GM19397 (cell line): ENCODE results near the gene LIPG.
"Not testable (repeated sequence)": the region's sequence is repeated elsewhere in the genome, so short reads cannot be mapped to it uniquely, and the experiment has no call there.

Experiments used
- ATAC-seq: cut with Tn5 transposase; IDR thresholded peaks from one replicate; pipeline ENCODE4 v1.9.1; 2021; ENCODE audit warnings: mild to moderate bottlenecking, moderate library complexity; ENCODE audit not compliant: unreplicated experiment

LIPG gene

DNA sequence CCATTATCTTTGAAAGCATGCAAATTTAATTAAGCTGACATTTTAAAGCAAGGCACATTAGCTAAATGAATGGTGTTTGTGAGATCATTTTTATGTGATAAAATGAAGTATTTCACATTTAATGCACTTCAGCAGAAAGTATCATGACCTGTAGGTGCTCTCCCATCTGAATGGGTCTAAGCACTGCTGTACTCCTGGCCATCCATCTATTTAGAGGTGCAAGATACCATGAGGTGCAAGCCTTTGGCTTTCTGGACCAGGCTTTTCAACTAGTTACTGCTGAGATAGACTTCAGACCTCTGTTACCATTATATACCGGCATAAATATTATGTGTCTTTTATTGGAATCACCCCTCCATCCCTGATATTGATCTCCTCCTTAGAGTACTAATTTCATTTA is 15.6 kb upstream of the LIPG start:
- no peak for ATAC-seq

DNA sequence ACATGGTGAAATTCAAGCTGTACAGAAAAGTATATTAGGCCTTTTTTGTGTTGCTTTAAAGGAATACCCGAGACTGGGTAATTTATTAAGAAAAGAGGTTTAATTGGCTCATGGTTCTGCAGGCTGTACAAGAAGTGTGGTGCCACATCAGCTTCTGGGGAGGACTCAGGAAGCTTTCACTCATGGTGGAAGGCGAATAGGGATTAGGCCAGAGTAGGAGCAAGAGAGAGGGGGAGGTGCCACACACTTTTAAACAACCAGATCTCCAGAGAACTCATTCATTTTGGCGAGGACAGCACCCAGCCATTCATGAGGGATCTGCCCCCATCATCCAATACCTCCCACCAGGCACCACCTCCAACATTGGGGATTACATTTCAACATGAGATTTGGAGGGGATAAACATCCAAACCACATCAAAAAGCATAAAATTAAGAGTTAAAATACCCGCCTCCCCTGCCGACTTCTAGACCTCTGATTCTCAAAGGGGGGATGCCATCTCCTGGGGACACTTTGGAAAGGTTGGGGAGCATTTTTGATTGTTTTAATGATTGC is 15.1 kb upstream of the LIPG start:
- no peak for ATAC-seq

DNA sequence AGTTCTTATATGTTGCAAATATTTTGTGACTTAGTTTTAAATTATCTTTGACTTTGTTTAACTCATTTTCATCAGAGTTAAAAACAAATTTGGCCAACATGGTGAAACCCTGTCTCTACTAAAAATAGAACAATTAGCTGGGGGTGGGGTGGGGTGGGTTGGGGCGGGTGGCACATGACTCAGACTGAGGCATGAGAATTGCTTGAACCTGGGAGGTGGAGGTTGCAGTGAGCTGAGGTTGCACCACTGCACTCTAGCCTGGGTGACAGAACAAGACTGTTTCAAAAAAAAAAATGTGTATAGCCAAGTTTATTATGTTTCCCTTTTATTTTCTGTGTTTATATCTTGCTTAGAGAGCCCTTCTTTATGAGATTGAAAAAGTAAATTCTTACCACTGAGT is 14.2 kb upstream of the LIPG start:
- ATAC-seq, result no peak

DNA sequence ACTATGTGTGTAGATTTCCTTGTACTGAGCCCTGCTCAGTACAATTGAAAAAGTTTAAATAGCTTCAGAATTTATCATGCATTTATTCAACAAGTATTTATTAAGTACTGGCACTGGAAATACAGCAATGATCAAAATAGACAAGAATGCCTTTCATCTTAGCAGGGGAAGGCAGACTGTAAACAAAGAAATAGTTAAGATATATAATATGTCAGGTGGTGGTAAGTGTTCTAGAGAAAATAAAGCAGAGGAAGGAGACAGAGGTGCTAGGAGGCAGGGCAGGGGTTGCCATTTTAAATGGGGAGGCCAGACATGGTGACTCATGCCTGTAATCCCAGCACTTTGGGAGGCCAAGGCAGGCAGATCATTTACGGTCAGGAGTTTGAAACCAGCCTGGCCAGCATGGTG is 13.6 kb upstream of the LIPG start:
- ATAC-seq, result no peak

DNA sequence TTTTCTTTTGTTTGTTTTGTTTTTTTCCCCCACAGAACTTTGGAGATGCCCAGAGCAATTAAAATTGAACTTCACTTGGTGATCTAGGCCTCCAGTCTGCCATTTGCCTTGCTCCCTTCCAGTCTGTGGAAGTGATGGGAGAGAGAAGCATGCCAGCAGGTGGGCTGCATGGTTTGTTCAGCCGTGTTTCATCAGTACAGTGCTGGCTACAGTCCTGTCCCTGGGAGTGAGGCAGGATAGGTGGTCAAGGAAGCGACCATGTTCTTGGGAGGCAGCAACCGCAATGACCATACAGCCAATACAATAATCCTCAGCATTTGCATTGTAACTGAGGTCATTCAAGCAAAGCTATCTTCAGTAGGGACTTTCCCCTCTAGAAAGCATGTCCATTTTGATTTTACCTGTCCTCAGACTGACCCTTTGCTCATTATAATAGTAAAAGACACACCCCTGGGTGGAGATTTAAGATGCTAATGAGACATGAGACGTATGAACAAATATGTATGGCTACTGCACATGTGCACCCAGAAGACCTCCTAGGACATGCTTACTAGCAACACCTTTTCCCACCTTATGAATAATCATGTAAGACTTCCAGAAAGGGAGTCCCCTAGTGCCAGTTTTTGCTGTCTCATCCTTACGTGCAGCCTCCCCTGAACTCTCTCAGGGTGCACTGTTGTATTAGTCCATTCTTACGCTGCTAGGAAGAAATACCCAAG is 11.1 kb upstream of the LIPG start:
- no peak for ATAC-seq

DNA sequence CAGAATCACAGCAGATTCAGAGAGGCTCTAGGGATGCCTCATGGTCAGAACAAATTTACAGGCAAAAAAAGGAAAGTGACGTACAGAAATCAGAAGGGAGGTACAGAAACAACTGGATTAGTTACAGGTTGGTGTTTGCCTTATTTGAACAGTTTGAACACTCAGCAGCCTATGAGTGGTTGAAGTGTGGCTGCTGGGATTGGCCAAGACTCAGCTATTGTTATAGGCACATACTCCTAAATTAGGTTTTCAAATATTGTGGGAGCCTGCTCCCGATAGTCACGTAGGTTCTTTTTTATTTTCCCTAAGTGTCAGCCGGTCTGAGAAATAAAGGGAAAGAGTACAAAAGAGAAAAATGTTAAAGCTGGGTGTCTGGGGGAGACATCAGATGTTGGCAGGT is 8.9 kb upstream of the LIPG start:
- ATAC-seq, result no peak

DNA sequence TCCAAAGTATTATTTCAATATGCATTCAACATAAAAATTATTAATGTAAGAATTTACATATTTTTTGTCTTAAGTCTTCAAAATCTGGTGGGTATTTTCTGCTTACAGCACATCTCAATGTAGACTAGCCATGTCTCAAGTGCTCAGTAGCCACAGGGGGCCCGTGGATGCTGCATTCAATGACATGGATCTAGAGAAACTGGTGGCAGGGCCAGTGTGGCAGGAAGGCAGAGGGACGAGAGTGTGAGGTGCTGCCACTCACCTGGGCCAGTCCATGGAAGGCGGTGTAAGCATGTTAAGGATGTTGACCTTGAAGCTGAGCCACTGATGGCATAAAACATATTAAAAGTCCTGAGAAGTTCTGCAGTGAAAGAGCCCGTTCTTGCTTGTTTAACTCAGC is 6.2 kb upstream of the LIPG start:
- no peak for ATAC-seq

DNA sequence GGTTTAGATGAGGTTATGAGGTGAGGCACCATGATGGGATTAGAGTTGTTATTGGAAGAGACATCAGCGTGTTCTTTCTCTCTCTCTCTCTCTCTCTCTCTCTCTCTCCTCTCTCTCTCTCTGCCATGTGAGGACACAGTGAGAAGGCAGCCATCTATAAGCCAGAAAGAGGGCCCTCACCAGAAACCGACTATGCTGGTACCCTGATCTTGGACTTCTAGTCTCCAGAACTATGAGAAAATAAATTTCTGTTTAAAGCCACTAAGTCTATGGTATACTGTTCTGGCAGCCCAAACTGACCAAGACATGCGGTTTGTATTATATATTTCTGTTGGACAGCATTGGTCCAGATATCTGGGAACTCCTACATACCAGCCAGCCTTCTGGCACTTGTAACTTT is 3.5 kb upstream of the LIPG start:
- ATAC-seq, result no peak

DNA sequence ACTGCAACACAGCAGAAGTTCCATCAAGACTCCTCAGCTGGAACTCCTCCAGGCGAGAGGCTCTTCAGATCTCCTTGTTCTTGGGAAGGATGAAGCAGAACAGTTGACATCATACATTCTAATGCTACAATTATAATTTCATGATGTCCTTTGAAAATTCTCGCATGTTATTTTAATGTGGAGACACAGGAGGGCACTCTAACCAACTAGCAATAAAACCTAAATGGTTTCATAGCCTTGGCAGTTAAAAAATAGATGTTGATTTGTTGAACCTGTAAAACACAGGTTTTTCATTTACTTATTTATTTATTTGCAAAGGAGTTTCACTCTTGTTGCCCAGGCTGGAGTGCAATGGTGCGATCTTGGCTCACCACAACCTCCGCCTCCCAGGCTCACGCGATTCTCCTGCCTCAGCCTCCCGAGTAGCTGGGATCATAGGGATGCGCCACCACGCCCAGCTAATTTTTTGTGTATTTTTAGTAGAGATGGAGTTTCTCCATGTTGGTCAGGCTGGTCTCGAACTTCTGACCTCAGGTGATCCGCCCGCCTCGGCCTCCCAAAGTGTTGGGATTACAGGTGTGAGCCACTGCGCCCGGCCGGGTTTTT is 2.4 kb upstream of the LIPG start:
- not testable (repeated sequence) for ATAC-seq

DNA sequence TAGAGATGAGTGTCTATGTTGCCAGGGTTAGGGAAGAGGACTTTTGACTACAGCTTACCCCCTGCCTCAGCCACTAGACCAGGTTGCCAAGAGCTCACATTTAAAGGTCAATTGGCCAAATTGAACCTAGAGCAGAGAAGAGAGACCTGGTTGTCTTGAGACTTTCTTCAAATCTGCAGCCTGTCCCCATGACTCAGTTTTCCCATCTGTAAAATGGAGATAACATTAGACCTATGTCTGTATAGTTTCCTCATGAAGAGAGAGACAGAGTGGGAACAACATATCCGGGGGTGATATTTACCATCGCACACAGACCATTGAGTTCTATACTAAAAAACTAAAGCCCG is 1.6 kb upstream of the LIPG start:
- no peak for ATAC-seq

DNA sequence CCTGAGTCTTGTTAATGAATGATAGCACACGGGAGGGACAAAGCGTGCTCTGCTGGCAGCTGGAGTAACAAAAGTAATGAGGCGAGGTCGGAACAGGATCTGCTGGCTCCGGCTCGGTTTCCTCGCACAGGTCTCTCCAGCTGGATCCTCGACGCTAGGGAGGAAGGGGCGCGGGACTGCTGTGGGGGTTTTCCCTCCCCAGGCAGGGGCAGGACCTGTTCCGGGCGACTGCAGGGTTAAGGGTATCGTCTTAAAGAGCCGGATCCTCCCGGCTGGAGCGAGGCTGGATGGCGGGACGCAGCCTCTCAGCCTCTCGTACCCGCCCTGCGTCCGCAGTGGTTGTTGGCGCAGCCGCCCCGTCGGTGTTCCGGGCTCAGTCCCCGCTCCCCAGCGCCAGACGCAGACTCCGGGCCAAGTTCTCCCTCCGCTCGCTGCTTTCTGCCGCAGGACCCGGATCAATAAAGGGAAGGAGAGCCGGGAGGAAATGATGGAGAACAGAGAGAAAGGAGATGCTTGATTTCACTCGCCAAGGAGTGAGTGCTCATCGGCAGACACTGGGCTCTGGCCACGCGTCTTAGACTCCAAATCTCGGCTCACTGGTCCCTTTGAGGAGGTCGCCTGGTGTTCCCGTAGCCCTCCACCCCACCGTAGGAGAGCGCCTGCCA is 1.1 kb upstream of the LIPG start:
- peak; percentile 7 for ATAC-seq

DNA sequence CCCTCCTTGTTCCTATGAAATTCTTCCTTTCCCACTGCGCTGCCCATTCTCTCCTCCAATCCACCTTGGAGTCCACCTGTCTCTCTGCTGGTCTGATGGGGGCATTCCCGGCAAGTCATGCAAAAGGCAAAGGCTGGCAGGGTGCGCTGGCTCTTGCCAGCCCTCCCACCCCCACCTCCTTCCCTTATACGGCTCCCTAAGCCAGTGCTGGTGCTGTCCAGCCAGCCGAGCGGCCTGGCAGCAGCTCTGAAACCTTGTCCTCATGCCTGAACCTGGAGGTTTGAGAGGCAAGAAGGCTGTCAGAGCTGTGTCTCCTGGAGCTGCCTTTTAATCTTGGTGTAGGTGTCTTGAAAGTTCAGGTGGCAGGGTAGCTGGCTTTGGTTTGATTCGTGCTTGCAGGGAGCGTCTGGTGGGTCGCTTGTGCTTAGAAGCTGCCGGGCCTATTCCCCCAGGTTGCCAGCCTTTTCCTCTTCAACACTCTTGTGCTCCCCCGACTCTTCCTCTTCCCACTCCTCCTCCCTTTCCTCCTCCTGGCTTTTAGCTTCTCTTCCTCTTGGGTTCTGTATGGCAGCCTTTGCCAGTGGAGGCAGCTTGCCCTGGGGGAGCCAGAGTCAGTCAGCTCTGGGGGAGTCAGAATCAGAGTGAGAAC is 748 bp downstream of the LIPG start:
- ATAC-seq, result no peak

DNA sequence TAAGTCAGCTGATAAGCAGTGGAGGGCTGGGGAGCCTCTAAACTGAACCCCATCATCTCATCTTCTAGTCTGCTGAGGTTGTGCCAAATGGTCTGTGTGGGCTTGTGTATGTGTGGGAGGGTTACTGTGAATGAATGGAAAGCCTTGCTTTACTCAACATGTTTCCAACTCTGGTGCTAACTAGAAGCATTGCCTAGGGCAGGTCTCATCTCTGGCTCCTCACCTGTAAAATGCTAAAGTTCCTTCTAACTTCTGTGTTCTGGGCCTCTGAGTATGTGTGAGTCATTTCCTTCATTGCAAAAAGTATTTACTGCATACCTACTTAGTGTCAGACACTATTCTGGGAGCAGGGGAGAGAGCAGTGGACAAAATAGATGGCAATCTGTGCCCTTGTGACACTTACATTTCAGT is 1.3 kb downstream of the LIPG start:
- no peak for ATAC-seq

DNA sequence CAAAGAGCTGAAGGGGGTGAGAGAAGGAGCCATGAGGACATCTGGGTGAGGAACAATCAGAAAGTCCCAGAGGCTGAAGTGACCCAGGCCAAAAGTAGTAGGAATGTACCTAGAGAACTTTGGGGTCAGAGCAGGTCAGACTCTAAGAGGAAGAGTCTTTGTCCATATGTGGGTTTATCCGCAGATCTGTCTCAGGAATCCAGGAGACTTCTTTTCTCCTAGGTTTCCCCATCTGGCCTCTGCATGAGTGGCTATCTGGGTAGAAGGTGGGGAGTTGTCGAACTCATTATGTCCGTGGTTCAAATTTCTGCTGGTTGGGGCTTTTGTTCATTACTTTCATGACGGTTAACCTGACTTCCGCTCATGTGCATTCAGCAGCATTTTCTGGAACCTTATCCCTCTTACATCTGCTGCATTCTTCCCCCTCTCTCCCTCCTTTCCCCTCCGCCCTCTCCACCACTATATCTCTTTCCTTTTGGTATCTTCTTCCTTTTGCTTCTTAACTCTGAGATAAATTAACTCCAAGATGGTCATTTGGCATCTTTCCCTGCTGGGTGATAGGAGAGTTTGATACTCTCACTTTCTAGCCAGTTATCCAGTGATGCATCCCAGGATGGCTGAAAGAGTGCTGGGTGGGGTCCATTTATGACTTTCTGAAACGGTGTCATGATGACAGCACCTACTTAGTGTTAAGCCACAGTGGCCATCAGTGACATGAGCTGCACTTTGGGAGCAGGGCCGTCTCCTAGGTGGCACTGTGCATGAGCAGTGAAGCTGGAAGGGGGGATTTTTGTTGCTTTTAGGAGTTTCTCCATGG is 2.1 kb downstream of the LIPG start:
- ATAC-seq, result no peak

DNA sequence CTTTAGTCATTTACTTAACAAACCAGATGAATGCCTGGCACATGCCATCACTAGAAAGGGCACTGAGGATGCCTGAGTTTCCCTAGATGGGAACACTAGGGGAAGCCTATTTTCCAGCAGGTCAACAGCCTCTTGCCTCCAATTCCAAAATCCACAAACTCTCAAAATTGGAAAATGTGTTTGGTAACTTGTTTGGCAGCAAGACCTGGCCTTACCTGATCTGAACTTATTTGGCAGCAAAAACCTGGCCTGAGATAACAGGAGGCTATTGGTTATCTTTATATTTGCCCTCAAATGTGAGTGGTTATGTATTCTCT is 2.6 kb downstream of the LIPG start:
- no peak for ATAC-seq

DNA sequence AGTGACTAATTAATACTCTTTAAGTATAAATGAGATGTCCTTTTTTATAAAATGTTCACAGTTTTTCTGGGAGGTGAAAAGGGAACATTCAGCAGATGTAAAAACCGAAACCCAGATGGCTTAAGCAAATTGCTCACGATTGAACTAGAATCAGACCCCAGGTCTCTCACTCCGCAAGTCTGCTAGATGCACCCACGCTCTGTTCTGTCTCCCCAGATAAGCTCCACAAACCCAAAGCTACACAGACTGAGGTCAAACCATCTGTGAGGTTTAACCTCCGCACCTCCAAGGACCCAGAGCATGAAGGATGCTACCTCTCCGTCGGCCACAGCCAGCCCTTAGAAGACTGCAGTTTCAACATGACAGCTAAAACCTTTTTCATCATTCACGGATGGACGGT is 3.2 kb downstream of the LIPG start:
- ATAC-seq, result no peak

DNA sequence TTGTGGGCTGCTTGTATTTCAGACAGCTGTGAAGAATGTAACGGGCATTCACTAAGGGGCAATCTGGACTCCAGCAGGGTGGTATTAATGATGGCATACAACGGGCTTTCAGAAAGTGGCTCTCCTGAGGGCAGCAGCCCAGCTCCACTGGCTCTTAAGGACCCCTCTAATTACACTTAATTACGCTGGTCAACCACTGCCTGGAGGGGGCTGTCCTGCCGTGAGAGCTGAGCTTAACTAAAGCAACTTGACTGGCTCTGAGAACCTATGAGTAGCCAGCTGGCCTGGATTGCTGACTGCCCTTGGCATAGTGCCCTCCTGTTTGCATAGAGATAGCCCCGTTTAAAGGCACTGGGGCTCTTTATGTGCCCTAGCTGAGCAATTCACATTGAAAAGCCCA is 3.8 kb downstream of the LIPG start:
- ATAC-seq, result no peak

DNA sequence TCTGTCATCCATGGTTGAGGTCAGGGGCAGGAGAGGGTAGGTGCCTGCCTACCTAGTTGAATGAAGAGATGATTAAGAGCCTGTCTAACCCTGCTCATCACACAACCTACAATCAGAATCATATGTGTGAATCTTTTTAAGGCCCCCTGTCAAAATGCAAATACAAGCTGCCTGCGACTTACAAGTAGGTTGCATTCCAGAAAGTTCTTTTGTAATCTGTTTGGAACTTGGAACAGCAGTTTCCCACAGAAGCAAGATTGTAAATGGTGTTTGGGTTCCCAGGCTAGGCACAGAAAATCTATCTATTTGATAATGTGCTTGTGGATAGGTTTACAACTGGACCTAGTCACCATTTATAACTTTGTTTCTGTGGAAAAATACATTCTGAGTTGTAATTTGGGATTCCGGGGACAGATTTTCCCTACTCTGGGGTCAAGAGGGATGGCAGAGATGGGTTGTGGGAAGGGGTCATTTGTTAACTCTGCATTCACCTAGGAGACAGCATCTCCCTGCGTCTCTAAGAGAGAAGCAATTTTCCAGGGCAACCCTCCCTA is 4.4 kb downstream of the LIPG start:
- ATAC-seq, result no peak

DNA sequence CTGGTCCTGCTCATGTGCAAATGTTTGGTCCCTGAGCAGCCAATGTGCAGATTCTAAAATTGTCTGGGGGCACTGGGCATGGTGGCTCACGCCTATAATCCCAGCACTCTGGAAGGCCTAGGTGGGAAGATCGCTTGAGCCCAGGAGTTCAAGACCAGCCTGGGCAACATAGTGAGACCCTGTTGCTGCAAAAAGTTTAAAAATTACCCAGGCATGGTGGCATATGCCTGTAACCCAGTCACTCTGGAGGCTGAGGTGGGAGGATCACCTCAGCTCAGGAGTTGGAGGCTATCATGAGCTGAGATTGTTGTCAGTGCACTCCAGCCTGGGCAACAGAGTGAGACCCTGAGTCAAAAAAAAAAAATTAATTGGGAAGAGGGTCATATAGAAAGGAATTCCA is 5.1 kb downstream of the LIPG start:
- ATAC-seq, result no peak

DNA sequence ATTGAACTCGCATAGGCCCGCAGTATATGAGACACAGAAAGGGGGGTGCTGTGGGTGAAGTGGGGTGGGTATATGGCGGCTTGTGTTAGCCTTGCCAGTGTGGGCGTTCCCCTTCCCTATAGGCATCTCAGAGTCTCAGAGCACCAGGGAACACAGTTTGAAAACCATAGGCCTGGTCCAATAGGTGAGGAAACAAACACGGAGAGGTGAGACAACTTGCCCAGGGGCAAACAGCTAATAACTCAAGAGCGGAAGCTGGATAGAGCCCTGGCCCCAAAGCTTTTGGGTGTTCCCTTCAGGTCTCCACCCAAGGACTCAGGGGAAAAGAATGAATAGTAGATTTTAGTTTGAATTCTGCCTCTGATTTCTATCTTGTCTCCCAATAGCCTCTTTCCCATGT is 7.9 kb downstream of the LIPG start:
- no peak for ATAC-seq

DNA sequence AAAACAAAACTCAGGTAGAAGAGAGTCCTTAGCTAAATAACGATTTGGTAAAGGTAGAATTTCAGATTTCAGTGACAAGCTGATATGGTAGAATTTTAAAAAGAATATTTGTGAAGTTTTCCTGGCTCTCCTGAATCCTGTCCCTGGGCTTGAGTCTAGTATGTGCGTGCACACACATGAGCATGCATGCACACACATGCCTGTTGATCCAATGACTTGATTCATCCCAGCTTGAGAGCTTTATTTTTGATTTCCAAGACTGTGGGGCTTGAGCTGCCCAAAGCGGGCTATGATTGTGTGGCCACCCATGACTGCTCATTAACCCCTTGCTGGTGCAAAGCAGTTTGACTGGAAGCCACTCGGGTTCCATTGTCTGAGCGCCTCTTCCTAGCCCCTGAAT is 9.0 kb downstream of the LIPG start:
- ATAC-seq, result no peak
